Measurements from ENCODE around the gene PLEKHG4B. TPM values are rescaled to one million over a fixed set of nuclear protein-coding genes. Genes with fewer than 3 reads are reported as not detected.

The PLEKHG4B gene
- polyA plus RNA-seq, 1 of the 3 experiments (the other 2 are of a cell fraction) = 0.18 TPM

DNA sequence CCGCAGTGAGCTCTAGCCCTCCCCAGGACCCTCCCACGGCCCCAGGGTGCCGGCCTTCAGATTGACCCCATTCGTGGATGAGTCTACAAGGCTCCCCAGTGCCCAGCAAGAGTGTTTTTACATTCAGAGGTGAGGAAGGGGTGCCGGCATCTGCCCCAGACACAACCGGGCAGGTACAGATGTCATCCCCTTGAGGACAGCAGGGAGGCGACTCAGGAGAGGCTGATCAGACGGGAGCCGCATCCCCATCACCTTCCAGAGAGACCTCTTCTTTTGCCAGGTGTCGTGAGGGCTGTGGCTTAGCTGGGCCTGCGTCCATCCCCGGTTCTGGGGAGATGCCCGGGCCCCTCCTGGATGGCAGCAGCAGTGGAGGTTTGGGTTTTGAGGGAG is 95.1 kb downstream of the PLEKHG4B start:
- Histone ChIP-seq H2AFZ (ENCODE audit: low read depth) (no peak overlapping the region), H3K9ac (no peak overlapping the region), H3K4me2 (no peak overlapping the region), H3K9me3 (no peaks in the 10 kb centered on the region), H3K79me2 (ENCODE audit: insufficient read depth) (no peaks in the 10 kb centered on the region), H3K4me3 (ENCODE audit: low read depth in 2 of 2, low read length in 1 of 2) (no peak overlapping the region), H3K9me2 (no peaks in the 10 kb centered on the region), H3F3A (replicated peaks; ENCODE audit: insufficient read depth) (no peaks in the 10 kb centered on the region), H3K27me3 (ENCODE audit: insufficient read depth) (no peaks in the 10 kb centered on the region), H3K27ac (ENCODE audit: low read depth in 2 of 2, low read length in 1 of 2) (no peak overlapping the region), H3K36me3 (replicated peaks in 1 of 2; ENCODE audit: control insufficient read depth in 1 of 2, insufficient read depth in 2 of 2, low read length in 1 of 2) (no peaks in the 10 kb centered on the region), H3K4me1 (ENCODE audit: control insufficient read depth in 1 of 2, insufficient read depth in 2 of 2, low read depth in 1 of 2, low read length in 1 of 2) (peaks cover 0 to 19% of the 10 kb centered on the region in 2 experiments; a peak in 1 of 4 replicates), H4K20me1 (ENCODE audit: insufficient read depth) (no peaks in the 10 kb centered on the region)
- TF ChIP-seq REST (IDR thresholded peaks at IDR 0.05; ENCODE audit: low read depth, low read length) = no peak
- no peak for TF ChIP-seq JUND (IDR thresholded peaks at IDR 0.05)
- TF ChIP-seq, protein P1, sequence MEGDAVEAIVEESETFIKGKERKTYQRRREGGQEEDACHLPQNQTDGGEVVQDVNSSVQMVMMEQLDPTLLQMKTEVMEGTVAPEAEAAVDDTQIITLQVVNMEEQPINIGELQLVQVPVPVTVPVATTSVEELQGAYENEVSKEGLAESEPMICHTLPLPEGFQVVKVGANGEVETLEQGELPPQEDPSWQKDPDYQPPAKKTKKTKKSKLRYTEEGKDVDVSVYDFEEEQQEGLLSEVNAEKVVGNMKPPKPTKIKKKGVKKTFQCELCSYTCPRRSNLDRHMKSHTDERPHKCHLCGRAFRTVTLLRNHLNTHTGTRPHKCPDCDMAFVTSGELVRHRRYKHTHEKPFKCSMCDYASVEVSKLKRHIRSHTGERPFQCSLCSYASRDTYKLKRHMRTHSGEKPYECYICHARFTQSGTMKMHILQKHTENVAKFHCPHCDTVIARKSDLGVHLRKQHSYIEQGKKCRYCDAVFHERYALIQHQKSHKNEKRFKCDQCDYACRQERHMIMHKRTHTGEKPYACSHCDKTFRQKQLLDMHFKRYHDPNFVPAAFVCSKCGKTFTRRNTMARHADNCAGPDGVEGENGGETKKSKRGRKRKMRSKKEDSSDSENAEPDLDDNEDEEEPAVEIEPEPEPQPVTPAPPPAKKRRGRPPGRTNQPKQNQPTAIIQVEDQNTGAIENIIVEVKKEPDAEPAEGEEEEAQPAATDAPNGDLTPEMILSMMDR (IDR thresholded peaks at IDR 0.05) = no peak
- no peak for TF ChIP-seq MAX (IDR thresholded peaks at IDR 0.05; ENCODE audit: low read depth)
- no peak for TF ChIP-seq GATA2 (CRISPR knock-in tag; IDR thresholded peaks at IDR 0.05)
- TF ChIP-seq RFX5 (IDR thresholded peaks at IDR 0.05; ENCODE audit: low read length) = no peak
- TF ChIP-seq FOXM1 (IDR thresholded peaks at IDR 0.05; ENCODE audit: low read depth) = no peak
- no peak for TF ChIP-seq CHD2 (IDR thresholded peaks at IDR 0.05; ENCODE audit: low read length, partially characterized antibody)
- no peak for TF ChIP-seq USF1 (IDR thresholded peaks at IDR 0.05; ENCODE audit: borderline replicate concordance, low read depth)
- no peak for DNase-seq
- 48% methylated on average over 3 of the region's 13 CpGs for WGBS (ENCODE audit: low lambda C conversion rate)
- POLR2A ChIA-PET = no interaction called here
- CTCF ChIA-PET = interaction anchor here (1.2 to 1.8 kb wide), 2 partner anchors 11 to 12 kb away, joined by 3 to 9 read pairs; no protein-coding TSS in a partner anchor

Measured in SK-N-SH (cell line).